Inflammatory macrophage treated with lipopolysaccharide for 4 hours (primary cell): ENCODE data around the gene PAPPA.

Source experiments
- DNase-seq: peaks from one replicate; pipeline ENCODE4 v3.0.0-alpha.2; 2020

PAPPA gene, protein sequence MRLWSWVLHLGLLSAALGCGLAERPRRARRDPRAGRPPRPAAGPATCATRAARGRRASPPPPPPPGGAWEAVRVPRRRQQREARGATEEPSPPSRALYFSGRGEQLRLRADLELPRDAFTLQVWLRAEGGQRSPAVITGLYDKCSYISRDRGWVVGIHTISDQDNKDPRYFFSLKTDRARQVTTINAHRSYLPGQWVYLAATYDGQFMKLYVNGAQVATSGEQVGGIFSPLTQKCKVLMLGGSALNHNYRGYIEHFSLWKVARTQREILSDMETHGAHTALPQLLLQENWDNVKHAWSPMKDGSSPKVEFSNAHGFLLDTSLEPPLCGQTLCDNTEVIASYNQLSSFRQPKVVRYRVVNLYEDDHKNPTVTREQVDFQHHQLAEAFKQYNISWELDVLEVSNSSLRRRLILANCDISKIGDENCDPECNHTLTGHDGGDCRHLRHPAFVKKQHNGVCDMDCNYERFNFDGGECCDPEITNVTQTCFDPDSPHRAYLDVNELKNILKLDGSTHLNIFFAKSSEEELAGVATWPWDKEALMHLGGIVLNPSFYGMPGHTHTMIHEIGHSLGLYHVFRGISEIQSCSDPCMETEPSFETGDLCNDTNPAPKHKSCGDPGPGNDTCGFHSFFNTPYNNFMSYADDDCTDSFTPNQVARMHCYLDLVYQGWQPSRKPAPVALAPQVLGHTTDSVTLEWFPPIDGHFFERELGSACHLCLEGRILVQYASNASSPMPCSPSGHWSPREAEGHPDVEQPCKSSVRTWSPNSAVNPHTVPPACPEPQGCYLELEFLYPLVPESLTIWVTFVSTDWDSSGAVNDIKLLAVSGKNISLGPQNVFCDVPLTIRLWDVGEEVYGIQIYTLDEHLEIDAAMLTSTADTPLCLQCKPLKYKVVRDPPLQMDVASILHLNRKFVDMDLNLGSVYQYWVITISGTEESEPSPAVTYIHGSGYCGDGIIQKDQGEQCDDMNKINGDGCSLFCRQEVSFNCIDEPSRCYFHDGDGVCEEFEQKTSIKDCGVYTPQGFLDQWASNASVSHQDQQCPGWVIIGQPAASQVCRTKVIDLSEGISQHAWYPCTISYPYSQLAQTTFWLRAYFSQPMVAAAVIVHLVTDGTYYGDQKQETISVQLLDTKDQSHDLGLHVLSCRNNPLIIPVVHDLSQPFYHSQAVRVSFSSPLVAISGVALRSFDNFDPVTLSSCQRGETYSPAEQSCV (N-terminal part only)

DNA sequence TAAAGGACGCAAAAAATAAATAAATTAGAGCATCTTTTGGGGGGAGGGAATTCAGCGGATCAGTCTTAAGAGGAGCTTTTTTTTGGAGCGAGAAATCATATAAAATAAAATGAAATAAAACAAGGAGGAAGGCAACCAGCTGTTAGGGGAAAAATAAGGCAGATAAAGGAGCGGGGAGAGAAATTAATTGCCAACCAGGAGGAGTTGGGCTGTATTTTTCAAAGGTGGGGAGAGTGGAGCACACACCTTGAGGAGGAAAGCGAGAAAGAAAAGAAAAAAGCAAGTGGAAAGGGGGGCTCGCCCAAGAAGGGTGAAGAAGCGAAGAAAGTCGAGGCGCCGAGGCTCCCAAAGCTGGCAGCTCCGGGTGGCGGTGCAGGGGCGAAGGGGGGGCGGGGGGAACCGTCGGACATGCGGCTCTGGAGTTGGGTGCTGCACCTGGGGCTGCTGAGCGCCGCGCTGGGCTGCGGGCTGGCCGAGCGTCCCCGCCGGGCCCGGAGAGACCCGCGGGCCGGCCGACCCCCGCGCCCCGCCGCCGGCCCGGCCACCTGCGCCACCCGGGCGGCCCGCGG lies at the start of gene PAPPA:
Gene PAPPA (plus strand): TSS at position 27 of the 569 bp plus-strand sequence. CDS start 382 bp downstream, at position 409.
- no peak for DNase-seq

DNA sequence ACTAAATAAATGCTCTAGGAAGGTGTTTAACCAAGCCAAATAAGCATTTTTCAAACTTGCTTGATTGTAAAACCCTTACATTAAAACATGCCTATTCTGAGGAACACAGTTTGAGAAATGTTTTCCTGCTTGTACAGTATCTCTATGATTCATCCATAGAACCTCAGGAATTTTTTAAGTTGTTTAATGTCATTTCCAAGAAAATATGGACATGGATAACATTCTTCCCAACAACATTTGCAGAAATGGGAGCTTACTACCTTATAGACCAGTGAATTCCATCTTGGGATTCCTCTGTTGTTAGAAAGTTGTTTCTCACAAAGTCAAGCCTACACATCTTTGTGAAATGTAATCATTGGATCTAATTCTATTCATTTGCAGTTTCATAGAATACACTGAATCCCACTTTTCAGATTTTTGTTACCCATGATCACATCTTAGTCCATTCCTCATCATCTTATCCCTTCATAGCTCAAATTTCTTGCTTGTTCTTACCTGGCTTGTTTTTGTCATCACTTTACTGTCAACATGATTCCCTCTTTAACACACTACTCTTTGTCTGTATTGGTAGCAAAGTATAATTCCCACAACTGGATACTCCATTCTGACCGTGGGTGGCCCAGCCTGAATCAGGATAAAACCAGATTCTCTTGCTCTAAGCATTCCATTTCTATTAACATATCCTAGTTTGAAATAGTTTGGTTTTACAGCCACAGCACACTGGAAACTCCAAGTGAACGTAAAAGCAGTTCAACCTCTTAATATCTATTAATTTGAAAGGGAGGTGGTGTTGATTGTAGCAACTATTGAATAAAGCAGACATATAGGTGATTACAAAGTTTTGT lies 49.4 kb upstream of the PAPPA start:
- DNase-seq: no peak

DNA sequence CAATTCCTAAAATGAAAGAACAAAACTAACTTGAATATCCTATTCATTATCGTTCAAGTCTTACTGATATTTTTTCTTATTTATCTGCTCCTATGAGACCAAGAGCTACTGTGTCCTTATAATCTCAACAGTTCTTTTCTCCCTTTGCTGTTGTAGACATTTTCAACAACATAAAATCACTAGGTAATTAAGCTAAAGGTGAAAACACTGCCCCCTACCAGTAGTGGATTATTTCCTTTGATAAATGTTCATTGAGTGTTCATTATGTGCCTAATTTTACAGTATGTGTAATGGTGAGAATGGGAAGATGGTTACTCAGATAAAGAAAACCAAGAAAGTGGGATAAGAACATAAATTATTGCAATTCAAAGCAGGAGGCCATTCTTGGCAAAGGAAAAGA lies 41.4 kb upstream of the PAPPA start:
- no peak for DNase-seq

DNA sequence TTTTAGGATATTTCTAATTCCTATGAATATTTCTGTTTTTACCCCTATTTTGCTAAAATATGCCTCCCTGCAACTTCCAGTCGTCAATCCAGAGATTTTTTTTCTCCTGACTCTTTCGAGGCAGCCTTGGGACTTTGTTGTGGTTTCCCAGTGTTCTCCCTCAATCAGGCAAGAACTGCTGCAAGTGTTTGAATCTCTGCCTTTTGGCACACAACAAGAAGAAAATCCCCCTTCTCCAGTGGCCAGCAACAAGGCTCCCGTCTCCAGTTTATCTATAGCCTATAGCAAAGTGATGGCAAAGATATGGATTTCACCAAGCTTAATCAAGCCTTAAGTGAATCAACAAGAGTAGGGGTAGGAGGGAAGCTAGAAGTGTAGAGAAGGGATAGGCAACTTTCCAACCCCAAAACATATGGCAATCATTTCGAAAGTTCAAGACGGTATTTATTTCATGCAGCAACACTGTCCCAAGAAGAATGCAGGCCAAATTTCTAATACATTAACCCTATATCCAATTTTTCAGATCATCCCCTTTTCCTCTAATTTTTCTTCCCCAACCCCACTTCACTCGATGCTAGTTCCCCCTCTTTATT lies 37.7 kb upstream of the PAPPA start:
- DNase-seq: no peak

DNA sequence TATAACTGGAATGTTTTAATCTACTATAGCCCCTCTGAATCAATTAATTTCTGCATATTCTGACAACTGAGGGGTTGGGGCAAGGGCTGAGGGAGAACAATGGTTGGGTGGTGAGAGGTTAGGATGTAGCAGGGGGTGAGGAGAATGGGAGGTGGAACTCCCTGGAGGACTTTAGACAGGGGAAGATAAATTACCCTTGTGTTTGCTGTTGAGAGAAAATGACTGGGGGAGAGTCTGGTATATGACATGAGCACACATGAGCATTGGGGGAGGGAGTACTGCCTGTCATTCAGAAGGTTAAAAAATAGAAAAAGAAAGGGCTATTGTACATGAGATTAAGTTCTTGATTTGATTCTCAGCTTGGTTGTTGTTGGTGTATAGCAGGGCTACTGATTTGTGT lies 37.2 kb upstream of the PAPPA start:
- DNase-seq: no peak

DNA sequence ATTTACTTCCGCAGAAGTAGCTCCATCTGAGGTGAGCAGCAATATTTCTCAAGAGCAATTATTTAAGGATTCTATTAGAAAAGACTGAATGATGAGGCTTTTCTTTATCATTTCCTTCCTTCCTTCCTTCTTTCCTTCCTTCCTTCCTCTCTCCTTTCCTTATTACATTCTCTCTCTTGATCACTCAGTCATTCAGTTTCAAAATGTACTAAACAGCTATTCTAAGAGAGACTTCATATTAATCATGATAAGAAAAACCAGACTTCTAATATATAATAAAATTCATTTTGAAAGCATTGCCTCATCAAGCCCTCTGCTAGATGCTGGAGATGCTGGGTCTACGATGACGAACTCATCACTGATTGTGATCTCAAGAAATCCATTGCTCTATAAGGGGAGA lies 30.4 kb upstream of the PAPPA start:
- no peak for DNase-seq

DNA sequence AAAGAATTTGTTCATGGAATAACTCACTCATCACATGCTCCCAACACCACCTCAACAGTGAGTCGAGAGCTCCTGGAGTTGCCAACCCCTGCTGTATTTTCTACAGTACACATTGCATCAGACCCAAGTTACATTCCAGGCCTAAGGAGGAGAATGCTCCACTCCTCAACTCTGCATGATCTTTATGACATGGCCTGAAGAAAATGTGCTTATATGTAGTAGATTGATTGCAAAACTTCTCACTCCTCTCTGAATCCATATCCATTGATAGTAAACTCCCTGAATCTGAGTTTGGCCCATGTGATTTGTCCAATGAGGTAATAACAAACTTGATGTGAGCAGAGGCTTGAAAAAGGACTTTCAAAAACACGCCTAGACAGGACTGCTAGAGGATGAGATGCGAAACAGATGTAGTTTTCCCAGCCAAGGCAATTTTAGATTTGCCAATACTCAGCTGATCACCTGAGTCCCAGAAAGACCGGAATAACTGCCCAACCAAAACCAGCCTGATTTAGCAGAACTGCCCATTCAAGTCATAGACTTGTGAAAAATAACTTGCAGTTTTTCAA lies 29.0 kb upstream of the PAPPA start:
- no peak for DNase-seq

DNA sequence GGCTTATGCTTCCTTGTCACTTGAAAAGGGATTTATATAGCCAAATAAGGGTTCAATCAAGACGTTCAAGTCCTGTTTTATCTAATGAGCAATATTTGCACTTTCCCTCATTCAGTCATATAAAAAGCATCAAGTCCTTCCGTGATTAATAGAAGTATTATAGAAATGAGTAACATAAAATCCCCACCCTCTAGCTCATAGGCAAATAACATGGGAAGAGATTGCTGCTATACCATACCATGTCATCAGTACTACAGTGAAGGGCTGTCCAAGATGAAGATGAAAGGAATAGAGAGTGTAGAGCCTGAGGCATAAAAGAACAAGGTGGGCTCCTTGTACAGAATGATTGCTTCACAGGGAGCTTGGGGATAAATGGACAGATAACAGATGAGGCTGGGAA lies 20.4 kb upstream of the PAPPA start:
- DNase-seq: no peak

DNA sequence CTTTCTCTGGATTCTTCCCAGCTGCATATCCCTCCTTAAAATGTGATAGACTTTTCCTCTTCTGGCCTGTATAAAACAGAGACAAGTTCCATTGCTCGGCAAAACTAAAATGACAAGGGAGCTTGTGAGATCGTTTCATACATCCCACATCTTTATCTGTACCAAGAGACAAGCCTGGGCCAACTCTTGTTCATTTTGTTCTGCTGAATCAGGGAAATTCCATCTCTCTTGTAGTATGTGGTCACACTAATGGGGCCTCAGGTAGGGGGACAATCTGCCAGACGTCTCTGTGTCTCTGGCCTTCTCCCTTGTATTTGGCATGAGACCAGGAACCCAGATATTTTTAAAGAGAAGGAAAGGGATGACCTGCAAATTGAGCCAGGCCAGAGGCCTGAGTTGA lies 18.6 kb upstream of the PAPPA start:
- DNase-seq: no peak

DNA sequence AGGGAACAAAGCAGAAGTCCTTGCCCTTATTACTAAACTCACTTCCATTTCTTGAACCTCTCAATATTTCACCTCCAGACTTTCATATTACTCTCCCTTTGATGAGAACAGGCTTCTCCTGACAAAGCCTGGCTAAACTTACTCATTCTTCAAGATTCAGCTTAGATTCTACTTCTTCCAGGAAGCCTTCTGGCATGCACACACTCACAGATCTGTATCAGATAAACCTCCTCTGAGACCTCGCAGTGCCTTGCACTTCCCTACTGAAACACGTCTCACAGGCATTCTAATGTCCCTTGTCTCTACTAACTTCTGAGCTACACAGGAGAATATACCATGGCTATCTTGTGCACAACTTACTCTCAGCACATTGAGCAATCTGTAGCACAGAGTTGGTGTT lies 16.6 kb upstream of the PAPPA start:
- no peak for DNase-seq

DNA sequence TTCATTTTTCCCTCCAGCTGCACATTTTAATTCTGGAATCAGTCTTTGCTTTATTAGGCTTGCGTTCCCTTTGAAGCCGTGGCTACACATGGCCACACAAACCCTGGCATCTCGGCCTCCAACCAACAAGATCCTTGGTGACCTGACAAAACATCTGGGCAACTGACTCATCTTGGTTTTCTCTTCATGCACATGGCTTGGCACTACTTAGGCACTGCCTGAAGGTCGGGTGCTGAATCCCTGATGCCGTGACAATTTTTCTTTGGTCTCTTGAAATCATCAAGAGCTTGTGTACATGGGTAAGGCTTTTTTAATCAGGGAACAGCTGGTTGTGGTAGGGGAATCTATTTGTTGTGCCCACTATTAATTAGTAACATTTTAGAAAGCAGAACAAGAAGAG lies 16.0 kb upstream of the PAPPA start:
- DNase-seq: no peak

DNA sequence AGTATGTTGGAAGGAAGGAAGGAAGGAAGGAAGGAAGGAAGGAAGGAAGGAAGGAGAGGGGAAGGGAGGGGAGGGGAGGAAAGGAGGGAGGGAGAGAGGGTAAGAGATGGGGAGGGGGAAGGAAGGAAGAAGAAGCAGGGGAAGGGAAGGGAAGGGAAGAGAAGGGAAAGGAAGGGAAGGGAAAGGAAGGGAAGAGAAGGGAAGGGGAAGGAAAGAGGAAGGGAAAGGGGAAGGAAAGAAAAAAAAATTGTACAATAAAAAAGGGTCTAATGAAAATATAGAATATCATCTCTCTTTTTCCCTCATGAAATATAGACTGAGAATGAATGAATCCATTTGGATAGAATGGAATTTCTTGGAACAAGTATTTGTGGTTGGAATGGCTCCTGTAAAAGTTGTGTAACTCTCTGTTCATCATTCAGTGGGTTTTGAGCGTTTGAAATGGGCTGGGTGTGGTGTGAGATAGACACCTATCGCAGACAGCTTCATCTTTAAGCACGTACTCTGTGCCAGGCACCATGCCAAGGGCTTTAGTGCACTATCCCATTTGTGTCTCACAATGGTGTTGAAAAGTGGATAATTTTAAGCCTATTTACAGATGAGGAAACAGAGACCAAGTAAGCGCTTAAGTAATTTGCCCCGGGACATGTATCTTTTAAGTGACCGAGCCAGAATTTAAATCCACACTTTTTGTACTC lies 11.6 kb upstream of the PAPPA start:
- DNase-seq: no peak

DNA sequence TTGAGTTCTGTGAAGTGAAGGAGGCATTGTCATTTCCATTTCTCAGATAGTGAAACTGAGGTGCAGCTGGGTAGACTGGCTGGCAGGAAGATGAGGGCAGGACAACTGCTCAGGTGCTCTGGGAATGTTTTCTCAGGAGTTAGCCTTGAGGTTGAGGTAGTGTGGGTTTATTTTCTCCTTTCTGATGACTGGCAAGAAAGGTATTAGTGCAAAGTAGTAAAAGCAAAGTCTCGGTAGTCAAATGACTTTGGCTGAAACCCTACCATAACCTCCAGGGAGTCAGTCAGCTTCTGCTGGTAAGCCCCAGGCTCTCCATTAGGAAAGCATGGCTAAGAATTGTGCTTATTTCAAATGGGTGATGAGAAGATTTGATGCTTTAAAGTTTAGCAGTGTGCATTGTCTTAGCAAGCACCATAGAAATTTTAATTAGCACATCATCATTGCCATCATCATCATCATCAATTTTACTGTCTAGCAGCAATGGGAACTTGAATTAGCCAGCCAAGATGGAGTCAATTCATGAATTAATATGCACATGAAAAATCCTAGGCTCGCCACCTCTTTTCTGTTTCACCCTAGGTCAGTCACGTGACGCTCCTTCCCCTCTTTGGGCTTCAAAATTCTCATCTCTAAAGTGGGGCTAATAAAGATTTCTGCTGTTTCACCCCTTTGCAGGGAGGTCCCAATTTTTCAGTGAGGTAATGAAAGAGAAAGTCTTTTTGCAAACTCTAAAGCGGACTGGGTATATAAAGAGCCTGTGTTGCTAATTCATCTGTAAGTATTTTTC lies 10.7 kb upstream of the PAPPA start:
- DNase-seq: no peak

DNA sequence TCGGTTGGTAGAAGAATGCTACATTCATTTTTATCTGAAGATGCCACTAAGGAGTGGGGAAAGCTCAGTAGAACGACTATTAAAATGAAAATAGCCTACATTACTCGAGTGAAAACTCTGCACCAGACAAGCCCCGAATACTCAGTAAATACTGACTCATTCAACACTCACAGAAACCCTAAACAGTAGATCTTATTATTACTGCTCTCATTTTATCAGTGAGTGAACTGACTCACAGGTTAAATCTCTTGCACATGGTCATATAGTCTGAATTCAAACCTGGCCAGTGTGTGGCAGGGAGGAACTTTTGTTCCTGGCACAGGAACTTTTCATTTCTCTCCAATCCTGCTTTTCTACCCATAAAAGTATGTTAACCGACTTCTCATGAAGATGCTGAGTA lies 9.6 kb upstream of the PAPPA start:
- DNase-seq: no peak

DNA sequence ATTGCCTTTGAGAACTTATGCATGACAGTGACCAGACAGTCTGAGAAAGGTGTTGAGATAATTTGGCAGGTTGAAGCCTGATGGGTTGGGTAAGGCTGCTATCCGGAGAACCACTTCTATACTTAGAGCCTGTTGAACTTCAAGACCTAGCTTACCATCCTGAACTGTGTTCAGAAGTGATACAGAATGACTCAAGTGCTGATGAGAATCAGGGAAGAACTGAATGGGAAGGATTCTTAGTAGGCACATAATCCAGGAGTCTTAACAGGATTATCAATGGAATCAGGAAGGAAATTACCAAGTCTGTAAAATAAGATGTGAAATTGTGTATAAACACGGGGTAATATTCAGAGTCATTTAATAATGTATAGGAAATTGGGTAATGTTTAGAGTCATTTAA lies 9.0 kb upstream of the PAPPA start:
- no peak for DNase-seq

DNA sequence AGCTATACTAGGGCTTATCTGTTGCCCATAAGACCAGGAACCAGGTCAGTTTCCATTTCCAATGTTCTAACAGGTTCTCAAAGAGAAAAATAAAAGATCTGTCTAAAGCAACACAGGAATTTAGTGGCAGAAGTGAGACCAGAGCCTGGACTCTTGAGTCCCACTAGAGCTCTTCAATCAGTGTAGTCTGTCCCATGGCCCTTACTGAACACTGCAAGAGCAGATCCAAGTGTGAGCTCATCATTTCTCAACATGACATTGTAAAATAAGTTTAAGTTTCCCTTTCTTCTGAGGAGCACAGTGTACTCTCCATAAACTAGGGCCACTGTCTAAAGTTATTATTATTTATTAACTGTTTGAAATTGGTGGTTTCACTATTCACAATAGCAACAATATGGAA lies 8.6 kb upstream of the PAPPA start:
- DNase-seq: no peak

DNA sequence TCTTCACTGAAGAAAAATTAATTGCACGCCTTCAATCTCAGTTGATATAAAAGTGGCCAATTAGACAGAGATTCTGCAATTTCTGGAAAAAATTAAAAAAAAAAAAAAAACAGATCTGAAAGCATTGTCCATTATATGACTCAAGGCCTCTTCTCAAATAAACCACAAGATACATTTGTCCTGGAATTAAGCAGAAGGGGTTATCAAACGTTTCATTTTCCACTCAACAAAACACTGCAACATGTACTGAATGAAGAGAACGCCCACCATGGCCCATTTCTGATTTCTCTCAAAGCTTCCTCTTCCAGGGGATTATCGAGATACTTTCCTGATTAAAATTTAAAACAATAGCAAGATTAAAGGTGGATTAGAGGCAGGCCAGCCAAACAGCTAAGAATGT lies 5.8 kb upstream of the PAPPA start:
- DNase-seq: no peak

DNA sequence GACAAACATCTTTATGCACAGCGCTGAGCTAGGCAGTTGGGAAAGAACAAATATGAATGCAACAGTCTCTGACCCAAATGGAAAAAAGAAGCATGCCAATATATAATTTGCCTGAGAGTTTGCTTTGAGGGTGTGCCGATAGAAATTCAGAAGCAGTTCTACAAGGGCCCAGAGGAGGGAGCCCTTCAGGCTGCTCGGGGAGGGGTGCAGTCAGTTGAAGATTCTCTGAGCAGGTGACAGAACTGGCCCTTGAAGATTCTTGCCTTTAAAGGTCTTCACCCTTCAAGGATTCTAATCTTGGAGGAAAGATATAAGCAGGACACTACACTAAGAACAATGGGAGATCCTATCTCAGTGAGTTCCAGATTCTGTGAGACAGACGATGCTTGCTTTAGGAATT lies 3.7 kb upstream of the PAPPA start:
- no peak for DNase-seq

DNA sequence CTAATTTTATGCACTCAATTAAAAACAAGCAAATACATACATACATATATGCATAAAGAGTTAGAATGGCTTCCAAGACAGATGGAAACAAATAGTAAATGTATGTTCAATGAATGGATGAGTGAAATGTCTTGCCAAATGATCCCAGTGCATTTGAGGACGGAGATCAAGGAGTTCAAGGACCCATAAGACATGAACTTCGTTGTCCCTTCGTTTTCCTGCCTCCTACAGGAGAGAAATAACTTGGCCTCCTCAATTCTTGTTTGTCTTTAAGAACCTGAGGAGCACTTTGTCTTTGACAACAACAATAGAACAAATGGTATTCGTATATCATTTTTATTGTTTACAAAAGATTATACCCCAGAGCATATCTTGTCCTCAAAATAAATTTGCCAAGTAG lies 2.4 kb upstream of the PAPPA start:
- no peak for DNase-seq

DNA sequence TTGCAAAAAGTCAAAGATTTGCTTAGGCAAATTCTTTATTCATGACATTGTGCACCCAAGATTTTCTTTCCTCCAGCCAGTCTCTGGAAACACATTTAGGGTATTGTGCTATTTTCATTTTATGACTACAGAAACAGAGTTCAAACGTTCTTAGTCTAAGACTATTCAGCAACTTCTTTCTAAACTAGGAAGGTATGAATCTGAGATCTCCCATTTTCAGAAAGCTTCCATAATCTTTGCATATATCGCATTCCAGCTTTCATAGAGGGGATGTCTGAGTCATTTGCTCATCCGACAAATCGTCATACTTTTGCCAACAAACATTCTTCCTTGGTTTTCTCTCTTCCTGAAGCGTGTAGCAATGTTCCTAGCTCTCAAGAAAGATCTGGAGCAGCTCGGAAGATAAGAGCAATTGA lies 1.6 kb upstream of the PAPPA start:
- no peak for DNase-seq
